H1 (cell line): ENCODE data around the gene GPR139. TPM values are rescaled to one million over a fixed set of nuclear protein-coding genes. Genes with fewer than 3 reads are reported as not detected.
A peak's percentile ranks its signal among the peaks of the same experiment; 100 is the strongest.

Experiments used
- CTCF ChIA-PET: fragments of 300-600 bp; sonication (Branson Sonifier 250); formaldehyde crosslinking; loops from one replicate; lab custom pipeline; 2021; ENCODE audit not compliant: partially characterized antibody; lab: Charles Lee
- POLR2A ChIA-PET: fragments of 300-600 bp; sonication (Branson Sonifier 250); formaldehyde crosslinking; loops from one replicate; lab custom pipeline; 2021; ENCODE audit warnings: inconsistent platforms; ENCODE audit not compliant: partially characterized antibody; lab: Charles Lee
- DNase-seq, 2 experiments: peaks; one replicate each; pipeline versions ENCODE4 v3.0.0 to v3.0.0-alpha.2; 2010 to 2022; ENCODE audit warnings: low spot score in 2 of 2, low read depth in 1 of 2, mixed read lengths in 1 of 2
- FAIRE-seq: peaks from 2 replicates; lab custom pipeline; 2011; peaks lifted over from hg19 to GRCh38; lab: Jason Lieb, UNC
- H2AFZ ChIP-seq: 2 replicates; pipeline ENCODE4 v1.8.1; 2012; ENCODE audit warnings: low read length, inconsistent platforms
- H2AK5ac ChIP-seq: 2 replicates; pipeline ENCODE4 v1.6.1; 2013; ENCODE audit warnings: low read depth, low read length
- H2BK120ac ChIP-seq: replicated peaks from 2 replicates; pipeline ENCODE3; 2013; ENCODE audit warnings: low read depth, low read length, inconsistent platforms
- H2BK12ac ChIP-seq: 2 replicates; pipeline ENCODE4 v1.6.1; 2013; ENCODE audit warnings: low read depth, low read length
- H2BK15ac ChIP-seq: 2 replicates; pipeline ENCODE4 v1.6.1; 2013; ENCODE audit warnings: low read length
- H2BK20ac ChIP-seq: 2 replicates; pipeline ENCODE4 v1.6.1; 2013; ENCODE audit warnings: low read length
- H2BK5ac ChIP-seq: 2 replicates; pipeline ENCODE4 v1.6.1; 2013; ENCODE audit warnings: low read depth, low read length
- H3K14ac ChIP-seq: 2 replicates; pipeline ENCODE4 v1.6.1; 2013; ENCODE audit warnings: inconsistent platforms; ENCODE audit not compliant: insufficient read length
- H3K18ac ChIP-seq: 2 replicates; pipeline ENCODE4 v1.6.1; 2013; ENCODE audit warnings: low read length; ENCODE audit errors: extremely low read depth
- H3K23ac ChIP-seq: 2 replicates; pipeline ENCODE4 v1.6.1; 2013; ENCODE audit warnings: inconsistent platforms; ENCODE audit not compliant: insufficient read length
- H3K23me2 ChIP-seq: 2 replicates; pipeline ENCODE4 v1.6.1; 2013; ENCODE audit warnings: low read depth, low read length
- H3K27ac ChIP-seq: 2 replicates; pipeline ENCODE4 v1.6.1; 2011; ENCODE audit warnings: low read depth, low read length, inconsistent platforms
- H3K27me3 ChIP-seq, 4 experiments: replicated peaks in 1 of 4; 1 replicate in 1 of 4; 2 replicates in 3 of 4; pipeline versions ENCODE4 v1.6.1 to v1.8.1; 2011 to 2013; ENCODE audit warnings: low read length in 3 of 4, mild to moderate bottlenecking in 3 of 4, inconsistent platforms in 2 of 4, mixed read lengths in 2 of 4, moderate library complexity in 1 of 4; ENCODE audit not compliant: control insufficient read depth in 3 of 4, insufficient read depth in 3 of 4; ENCODE audit errors: extremely low read depth in 1 of 4
- H3K36me3 ChIP-seq, 4 experiments: 2 replicates each; pipeline versions ENCODE4 v1.6.1 to v1.8.1; 2011 to 2013; ENCODE audit warnings: mild to moderate bottlenecking in 4 of 4, low read length in 3 of 4, moderate library complexity in 2 of 4, control low read depth in 1 of 4, inconsistent platforms in 1 of 4; ENCODE audit not compliant: insufficient read depth in 4 of 4, control insufficient read depth in 2 of 4
- H3K4ac ChIP-seq: replicated peaks from 2 replicates; pipeline ENCODE3; 2013; ENCODE audit warnings: low read length, low read depth, mixed read lengths, inconsistent platforms; ENCODE audit not compliant: insufficient read length
- H3K4me1 ChIP-seq, 4 experiments: replicated peaks in 1 of 4; 1 replicate in 1 of 4; 2 replicates in 3 of 4; pipeline versions ENCODE4 v1.6.1 to v1.8.1; 2011 to 2013; ENCODE audit warnings: low read length in 3 of 4, inconsistent platforms in 2 of 4, mixed read lengths in 1 of 4; ENCODE audit not compliant: insufficient read depth in 4 of 4, control insufficient read depth in 3 of 4
- H3K4me2 ChIP-seq, 2 experiments: 2 replicates each; pipeline versions ENCODE4 v1.6.1 to v1.8.1; 2011 to 2013; ENCODE audit warnings: low read depth in 2 of 2, low read length in 2 of 2, control low read depth in 1 of 2, inconsistent platforms in 1 of 2, mild to moderate bottlenecking in 1 of 2; ENCODE audit not compliant: insufficient read depth in 1 of 2
- H3K4me3 ChIP-seq, 4 experiments: fragments of 200-600, 300-600 bp in 1 of 4; sonication (generic), shearing (Covaris generic), sonication (Bioruptor Twin) in 1 of 4; 2 replicates each; pipeline versions ENCODE4 v1.5.1 to v1.8.1; 2011 to 2016; ENCODE audit warnings: low read length in 4 of 4, low read depth in 3 of 4, control low read depth in 2 of 4, inconsistent platforms in 2 of 4, mild to moderate bottlenecking in 2 of 4, mixed read lengths in 1 of 4, moderate library complexity in 1 of 4; ENCODE audit not compliant: insufficient read depth in 2 of 4; ENCODE audit errors: extremely low read depth in 1 of 4
- H3K56ac ChIP-seq: replicated peaks from 2 replicates; pipeline ENCODE3; 2013; ENCODE audit warnings: low read depth, mild to moderate bottlenecking, mixed read lengths, low read length, inconsistent platforms; ENCODE audit not compliant: insufficient read length
- H3K79me1 ChIP-seq: 2 replicates; pipeline ENCODE4 v1.6.1; 2013; ENCODE audit warnings: low read depth, low read length, control low read depth
- H3K79me2 ChIP-seq, 2 experiments: 2 replicates each; pipeline versions ENCODE4 v1.6.1 to v1.8.1; 2012 to 2013; ENCODE audit warnings: low read length in 2 of 2, mild to moderate bottlenecking in 2 of 2, inconsistent platforms in 1 of 2; ENCODE audit not compliant: insufficient read depth in 2 of 2, control insufficient read depth in 1 of 2
- H3K9ac ChIP-seq, 4 experiments: replicated peaks in 1 of 4; 1 replicate in 1 of 4; 2 replicates in 3 of 4; pipeline versions ENCODE4 v1.6.1 to v1.8.1; 2011 to 2013; ENCODE audit warnings: low read depth in 3 of 4, low read length in 3 of 4, control low read depth in 2 of 4, mild to moderate bottlenecking in 2 of 4, moderate library complexity in 2 of 4, inconsistent platforms in 1 of 4; ENCODE audit errors: extremely low read depth in 1 of 4
- H3K9me3 ChIP-seq, 2 experiments: 2 replicates each; pipeline versions ENCODE4 v1.6.1 to v1.8.1; 2012 to 2013; ENCODE audit warnings: mild to moderate bottlenecking in 2 of 2, moderate library complexity in 2 of 2, control low read depth in 1 of 2, inconsistent platforms in 1 of 2, low read depth in 1 of 2, low read length in 1 of 2, mixed read lengths in 1 of 2; ENCODE audit not compliant: insufficient read depth in 2 of 2
- H4K20me1 ChIP-seq, 2 experiments: replicated peaks in 1 of 2; 2 replicates each; pipeline versions ENCODE3 to v1.8.1; 2011 to 2013; ENCODE audit warnings: inconsistent platforms in 2 of 2, low read length in 2 of 2, mild to moderate bottlenecking in 1 of 2; ENCODE audit not compliant: insufficient read depth in 2 of 2, control insufficient read depth in 1 of 2
- H4K5ac ChIP-seq: 2 replicates; pipeline ENCODE4 v1.6.1; 2013; ENCODE audit warnings: low read length, low read depth, mixed read lengths, inconsistent platforms; ENCODE audit not compliant: insufficient read length
- H4K8ac ChIP-seq: 2 replicates; pipeline ENCODE4 v1.8.0; 2013; ENCODE audit warnings: mild to moderate bottlenecking, moderate library complexity, low read length, inconsistent platforms; ENCODE audit not compliant: insufficient read depth; ENCODE audit errors: extremely low read depth
- H4K91ac ChIP-seq: replicated peaks from 2 replicates; pipeline ENCODE3; 2013; ENCODE audit warnings: low read length, mixed read lengths, inconsistent platforms; ENCODE audit not compliant: insufficient read length
- MAX ChIP-seq: IDR thresholded peaks from 2 replicates; pipeline ENCODE4 v1.6.1; 2012; ENCODE audit warnings: inconsistent platforms
- TEAD4 ChIP-seq: IDR thresholded peaks from 2 replicates; pipeline ENCODE4 v1.6.1; 2012; ENCODE audit warnings: low read depth, low read length, inconsistent platforms, mixed read lengths
- WGBS, 2 experiments: shearing (Covaris generic) in 1 of 2; methylation state at CpG; one replicate each; pipeline versions ENCODE4 v1.1.6 to v1.1.7; 2013 to 2015; ENCODE audit warnings: low lambda C conversion rate in 2 of 2, mixed read lengths in 2 of 2, inconsistent platforms in 1 of 2, low coverage in 1 of 2, missing lambda C conversion rate in 1 of 2; ENCODE audit not compliant: insufficient replicate concordance in 2 of 2, insufficient coverage in 1 of 2, insufficient read length in 1 of 2; ENCODE audit errors: extremely low coverage in 1 of 2, missing lambda C conversion rate in 1 of 2; 5-methylcytosine and 5-hydroxymethylcytosine counted together
- polyA plus RNA-seq, 7 experiments: library from polyadenylated mRNA; depleted of rRNA in 3 of 7; stranded (reverse) in 5 of 7; unstranded in 2 of 7; fragments of >200 nt in 5 of 7; fragments of 200-250 nt in 2 of 7; gene quantifications; 1 replicate in 5 of 7; 2 replicates in 1 of 7; 4 replicates in 1 of 7; pipeline versions ENCODE4 v1.2.1 to v1.2.3, GENCODE V29; 2011 to 2013; ENCODE audit warnings: missing spikeins in 2 of 7, mixed read lengths in 2 of 7
- total RNA-seq: library from RNA; stranded (reverse); fragmentation: NEBNext Ultra II Directional; extraction: Animal tissue kit (Norgen Biotek cat#: 25700); gene quantifications from 2 replicates; pipeline ENCODE4 v1.2.1, GENCODE V29; 2021

GPR139 gene
- total and polyA plus RNA-seq, 2 of the 8 experiments (the other 6 are each of a cell fraction or from before 2014, with no cell fraction given): 0.84 to 2.2 TPM

- ChIA-PET CTCF (interaction anchor here (1.1 to 3.2 kb wide), 5 partner anchors 25 to 226 kb away, joined by 3 to 13 read pairs (median 4); no protein-coding TSS in a partner anchor), POLR2A (interaction anchor here (0.7 kb wide), 1 partner anchor 434 kb away, joined by 3 read pairs; no protein-coding TSS in a partner anchor)
- Histone ChIP-seq H3K27ac (no peak overlapping the region), H4K91ac (no peak overlapping the region), H3K9ac (no peak overlapping the region; a peak in 2 of 7 replicates), H2BK5ac (no peak overlapping the region), H3K23ac (no peak overlapping the region), H4K5ac (peak overlapping the region; percentile 4), H3K4me2 (peak overlapping the region; percentile 85 to 97), H3K27me3 (peaks cover 3 to 37% (median 34%) of the 10 kb centered on the region in 4 experiments), H2BK15ac (peak overlapping the region; percentile 97; the same call in 1 of the 2 replicates), H3K4ac (peak overlapping the region; percentile 64), H2BK120ac (no peak overlapping the region), H2AK5ac (0 out of 2 replicates have a peak overlapping the region, but pooled peaks have one; percentile 68), H2BK20ac (peak overlapping the region; percentile 24; the same call in 1 of the 2 replicates), H4K20me1 (peaks cover 0 to 4% of the 10 kb centered on the region in 2 experiments), H3K23me2 (peaks cover 21% of the 10 kb centered on the region), H2AFZ (peak overlapping the region; percentile 67; the same call in 1 of the 2 replicates), H3K56ac (no peak overlapping the region), H2BK12ac (peak overlapping the region; percentile 45), H3K36me3 (0 out of 8 replicates have a peak, but pooled peaks cover 0 to 3% (median 0%) of the 10 kb centered on the region in 4 experiments), H3K79me1 (no peaks in the 10 kb centered on the region; the same call in 1 of the 2 replicates), H3K4me1 (peaks cover 7 to 23% (median 15%) of the 10 kb centered on the region in 4 experiments), H3K9me3 (no peaks in the 10 kb centered on the region), H4K8ac (no peak overlapping the region; the same call in none of the 2 replicates), H3K79me2 (0 out of 4 replicates have a peak, but pooled peaks cover 0 to 8% of the 10 kb centered on the region in 2 experiments), H3K4me3 (peak overlapping the region; percentile 54 to 67 (median 59)), H3K18ac (peak overlapping the region; percentile 36; the same call in 1 of the 2 replicates), H3K14ac (no peak overlapping the region)
- WGBS, 2 experiments: 21% methylated on average over 33 of the region's 34 CpGs; no CpG with 5 or more reads in 1 of the 2 experiments
- TF ChIP-seq TEAD4 (no peak), MAX (peak; percentile 46; the same call in 1 of the 2 replicates)
- no peak for DNase-seq
- FAIRE-seq: no peak
These were observed 655 bp upstream of the GPR139 start for GRCh38 chr16:20074099-20074991.
